Esophagus squamous epithelium (tissue), 4 donors: ENCODE results near the gene ASCL3.

Source experiments
- POLR2A ChIP-seq, 4 donors: fragments of 450-650 bp; IDR thresholded peaks; one replicate each; pipeline ENCODE4 v1.6.1; 2017; ENCODE audit warnings: antibody characterized with exemption in 4 of 4, mild to moderate bottlenecking in 4 of 4, moderate library complexity in 3 of 4
- TF ChIP-seq, protein P1 (sequence below), 6 experiments: fragments of 450-650 bp in 4 of 6; fragments of 200-600 bp in 2 of 6; sonication (generic) in 2 of 6; IDR thresholded peaks; one replicate each; pipeline ENCODE4 v1.5.1; 2016 to 2019; ENCODE audit warnings: antibody characterized with exemption in 6 of 6, mild to moderate bottlenecking in 4 of 6, moderate library complexity in 4 of 6

DNA sequence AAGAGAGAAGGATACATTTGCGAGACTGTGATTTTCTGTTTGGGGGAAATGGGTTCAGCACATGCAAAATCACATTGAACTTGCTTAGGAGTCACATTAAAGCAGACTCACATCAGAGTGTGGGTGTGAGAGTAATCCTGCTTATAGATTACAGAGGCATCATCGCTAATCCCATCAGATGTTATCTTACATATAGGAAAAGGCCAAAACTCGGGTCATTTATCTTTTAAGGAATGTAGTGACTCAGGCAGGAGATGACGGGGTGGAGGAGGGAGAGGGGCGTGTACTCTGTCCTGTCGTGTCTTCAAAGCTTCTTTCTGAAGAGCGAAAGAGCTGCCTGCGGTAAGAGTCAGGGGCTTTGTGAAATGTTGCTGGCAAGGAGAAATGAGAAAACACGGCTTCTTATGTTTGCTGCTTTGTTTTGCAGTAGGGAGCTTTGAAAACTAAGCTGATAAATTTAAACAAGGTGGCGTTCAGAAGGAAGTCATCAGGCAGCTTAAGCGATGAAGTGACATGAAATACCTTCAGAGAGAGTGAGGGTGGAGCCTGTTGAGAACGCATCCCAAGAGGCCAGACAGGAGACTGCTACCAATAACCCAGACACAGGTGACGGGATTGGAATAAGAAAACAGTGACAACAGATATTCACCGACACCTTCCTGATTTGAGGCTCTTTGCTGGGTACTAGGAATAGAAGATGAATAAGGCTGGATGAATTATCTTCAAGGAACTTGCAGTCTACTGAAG lies 7.9 kb downstream of the ASCL3 start:
- no peak for TF ChIP-seq POLR2A (IDR thresholded peaks at IDR 0.05)
- TF ChIP-seq, protein P1, sequence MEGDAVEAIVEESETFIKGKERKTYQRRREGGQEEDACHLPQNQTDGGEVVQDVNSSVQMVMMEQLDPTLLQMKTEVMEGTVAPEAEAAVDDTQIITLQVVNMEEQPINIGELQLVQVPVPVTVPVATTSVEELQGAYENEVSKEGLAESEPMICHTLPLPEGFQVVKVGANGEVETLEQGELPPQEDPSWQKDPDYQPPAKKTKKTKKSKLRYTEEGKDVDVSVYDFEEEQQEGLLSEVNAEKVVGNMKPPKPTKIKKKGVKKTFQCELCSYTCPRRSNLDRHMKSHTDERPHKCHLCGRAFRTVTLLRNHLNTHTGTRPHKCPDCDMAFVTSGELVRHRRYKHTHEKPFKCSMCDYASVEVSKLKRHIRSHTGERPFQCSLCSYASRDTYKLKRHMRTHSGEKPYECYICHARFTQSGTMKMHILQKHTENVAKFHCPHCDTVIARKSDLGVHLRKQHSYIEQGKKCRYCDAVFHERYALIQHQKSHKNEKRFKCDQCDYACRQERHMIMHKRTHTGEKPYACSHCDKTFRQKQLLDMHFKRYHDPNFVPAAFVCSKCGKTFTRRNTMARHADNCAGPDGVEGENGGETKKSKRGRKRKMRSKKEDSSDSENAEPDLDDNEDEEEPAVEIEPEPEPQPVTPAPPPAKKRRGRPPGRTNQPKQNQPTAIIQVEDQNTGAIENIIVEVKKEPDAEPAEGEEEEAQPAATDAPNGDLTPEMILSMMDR (IDR thresholded peaks at IDR 0.05), result no peak
